EL (cell line): Measurements from ENCODE around the gene CSF2.

Experiments
- DNase-seq: peaks from one replicate; pipeline ENCODE4 v3.0.0-alpha.2; 2016

Gene CSF2

DNA sequence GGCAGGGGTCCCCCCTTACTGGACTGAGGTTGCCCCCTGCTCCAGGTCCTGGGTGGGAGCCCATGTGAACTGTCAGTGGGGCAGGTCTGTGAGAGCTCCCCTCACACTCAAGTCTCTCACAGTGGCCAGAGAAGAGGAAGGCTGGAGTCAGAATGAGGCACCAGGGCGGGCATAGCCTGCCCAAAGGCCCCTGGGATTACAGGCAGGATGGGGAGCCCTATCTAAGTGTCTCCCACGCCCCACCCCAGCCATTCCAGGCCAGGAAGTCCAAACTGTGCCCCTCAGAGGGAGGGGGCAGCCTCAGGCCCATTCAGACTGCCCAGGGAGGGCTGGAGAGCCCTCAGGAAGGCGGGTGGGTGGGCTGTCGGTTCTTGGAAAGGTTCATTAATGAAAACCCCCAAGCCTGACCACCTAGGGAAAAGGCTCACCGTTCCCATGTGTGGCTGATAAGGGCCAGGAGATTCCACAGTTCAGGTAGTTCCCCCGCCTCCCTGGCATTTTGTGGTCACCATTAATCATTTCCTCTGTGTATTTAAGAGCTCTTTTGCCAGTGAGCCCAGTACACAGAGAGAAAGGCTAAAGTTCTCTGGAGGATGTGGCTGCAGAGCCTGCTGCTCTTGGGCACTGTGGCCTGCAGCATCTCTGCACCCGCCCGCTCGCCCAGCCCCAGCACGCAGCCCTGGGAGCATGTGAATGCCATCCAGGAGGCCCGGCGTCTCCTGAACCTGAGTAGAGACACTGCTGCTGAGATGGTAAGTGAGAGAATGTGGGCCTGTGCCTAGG is at the start of gene CSF2:
TSS of gene CSF2 (plus strand) at position 559 of the 783 bp plus-strand sequence. CDS start at position 594, 35 bp downstream.
- peak; percentile 66 for DNase-seq

DNA sequence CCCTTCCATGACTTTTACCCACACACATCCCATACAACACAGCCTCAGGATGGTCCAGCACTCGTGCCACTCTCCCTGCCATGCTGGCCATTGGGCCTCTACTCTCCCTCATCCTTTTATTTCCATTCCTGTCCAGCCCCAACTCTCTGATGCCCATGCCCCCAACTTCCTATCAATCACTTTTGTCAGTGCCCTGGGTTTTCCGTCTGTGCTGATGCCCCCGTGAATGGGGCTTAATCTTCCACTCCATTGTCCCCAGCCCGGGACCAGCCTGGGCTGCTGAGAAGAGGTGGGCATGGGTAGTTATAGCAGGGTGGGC is 49.5 kb upstream of the CSF2 start:
- DNase-seq, result no peak

DNA sequence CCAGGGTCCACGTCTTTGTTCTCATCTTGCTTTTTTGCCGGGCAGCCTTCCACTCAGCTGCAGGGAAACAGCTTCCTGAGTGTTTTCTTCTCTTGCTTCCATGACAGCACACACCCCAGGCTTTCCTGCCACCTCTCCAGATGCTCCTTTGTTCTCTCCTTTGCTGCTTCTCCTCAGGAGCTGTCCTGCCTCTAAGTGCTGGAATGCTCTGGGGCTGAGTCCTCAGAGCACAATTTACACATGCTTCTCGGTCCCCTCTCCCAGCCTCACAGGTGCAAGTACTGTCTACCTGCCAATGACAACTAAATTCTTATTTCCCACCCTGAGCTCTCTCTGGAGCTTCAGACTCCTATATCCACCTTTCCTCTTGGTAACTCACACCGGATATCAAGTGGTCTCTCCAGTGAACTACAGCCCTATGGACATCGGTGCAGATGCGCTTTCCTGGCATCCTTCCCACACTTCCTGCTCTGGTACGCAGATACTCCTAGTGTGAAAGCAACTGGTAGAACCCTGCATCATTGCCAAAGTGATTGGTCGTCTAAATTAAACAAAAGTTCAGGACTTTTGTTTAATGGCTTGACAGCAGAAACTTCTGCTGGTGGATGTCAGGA is 48.7 kb upstream of the CSF2 start:
- no peak for DNase-seq

DNA sequence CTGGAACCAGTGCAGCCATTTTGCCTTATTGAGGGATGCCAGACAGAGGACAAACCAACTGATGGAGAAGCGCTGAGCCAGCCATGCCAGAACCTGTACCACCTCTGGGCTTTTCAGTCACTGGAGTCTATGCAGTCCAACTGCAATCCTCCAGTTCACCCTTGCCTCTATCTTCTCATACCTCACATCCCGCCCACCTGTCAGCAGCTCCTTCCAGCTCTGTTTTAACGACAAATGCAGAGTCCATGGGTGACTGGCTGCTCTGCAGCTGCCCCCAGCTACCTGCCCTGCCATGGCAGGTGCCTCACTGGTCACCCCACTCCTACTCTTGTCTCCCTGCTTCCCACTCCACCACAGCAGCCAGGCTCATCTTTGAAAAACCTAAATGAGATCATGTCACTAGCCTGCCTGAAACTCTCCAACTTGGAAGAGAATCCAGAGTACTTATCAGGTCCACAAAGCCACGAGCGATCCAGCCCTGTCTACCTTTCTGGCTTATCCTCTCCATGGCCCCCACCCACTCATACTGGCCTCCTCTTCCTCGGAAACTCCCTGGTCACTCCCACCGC is 48.1 kb upstream of the CSF2 start:
- DNase-seq, result no peak

DNA sequence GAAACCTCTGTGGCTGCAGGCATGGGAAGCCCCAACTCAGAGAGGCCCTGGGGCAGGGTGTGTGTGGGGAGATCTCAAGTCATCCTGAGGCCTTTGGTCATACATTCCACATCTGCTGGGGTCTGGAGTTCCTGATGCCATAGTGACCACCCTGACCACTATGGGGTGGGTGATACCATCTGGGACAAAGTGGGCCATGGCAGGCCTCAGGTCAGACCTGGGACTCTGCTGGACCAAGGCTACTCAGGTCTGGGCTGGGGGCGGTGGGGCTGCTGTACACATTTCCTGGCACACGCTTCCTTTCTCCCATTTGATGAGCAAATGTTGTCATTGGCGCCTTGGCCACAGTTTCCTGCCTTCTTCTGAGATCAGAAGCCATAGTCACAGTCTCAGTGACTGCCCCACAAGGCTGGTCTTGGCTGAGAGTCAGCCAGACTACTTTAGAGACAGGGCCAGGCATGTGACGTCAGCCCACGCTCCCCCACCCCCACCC is 47.0 kb upstream of the CSF2 start:
- no peak for DNase-seq

DNA sequence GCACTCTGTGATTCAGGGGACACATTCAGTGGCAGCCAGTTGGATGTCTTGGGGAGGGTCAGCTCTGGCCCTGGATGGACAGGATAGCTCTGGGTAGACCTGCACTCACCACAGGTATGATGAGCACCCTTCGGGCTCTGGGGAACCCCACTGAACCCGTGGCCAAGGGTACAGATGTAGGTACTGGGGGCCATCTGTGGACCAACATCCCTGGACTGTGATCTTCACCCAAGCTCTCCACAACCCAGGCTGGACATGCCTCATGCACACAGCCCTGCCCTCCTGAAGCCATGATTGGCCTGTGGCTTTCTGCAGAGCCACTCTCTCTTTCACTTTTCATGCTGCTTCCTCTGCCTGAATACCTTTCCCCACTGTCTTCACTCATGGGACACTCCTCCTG is 46.6 kb upstream of the CSF2 start:
- DNase-seq, result no peak

DNA sequence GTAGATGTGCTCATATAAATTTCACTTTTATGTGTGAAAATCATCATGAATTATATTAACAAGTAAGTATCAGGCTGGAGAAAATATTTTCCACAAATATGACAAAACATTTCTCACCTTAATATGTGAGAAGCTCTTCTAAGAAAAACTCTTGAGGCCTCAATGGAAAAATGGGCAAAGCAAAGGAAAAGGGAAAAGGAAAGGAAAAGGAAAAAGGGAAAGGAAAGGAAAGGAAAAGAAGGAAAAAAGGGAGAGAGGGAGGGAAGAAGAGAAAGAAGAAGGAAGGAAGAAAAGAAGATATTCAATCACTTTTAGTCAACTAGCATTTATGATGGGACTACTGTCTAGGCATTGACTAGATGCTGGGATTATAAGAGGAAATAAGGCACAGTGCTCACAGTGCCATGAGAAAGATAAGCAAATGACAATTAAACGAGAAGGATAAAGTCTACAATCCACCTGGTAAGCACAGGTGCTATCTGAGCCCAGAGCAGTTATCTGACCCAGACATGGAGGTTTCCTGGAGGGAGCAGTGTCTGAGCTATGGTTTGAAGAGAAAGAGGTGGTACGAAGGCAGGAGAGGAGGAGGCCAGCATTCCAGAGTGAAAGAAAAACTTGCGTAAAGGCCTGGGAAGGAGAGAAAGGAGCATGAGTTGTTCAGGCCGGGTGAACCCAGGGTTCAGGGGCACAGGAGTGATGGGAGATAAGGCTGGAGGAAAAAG is 43.8 kb upstream of the CSF2 start:
- no peak for DNase-seq

DNA sequence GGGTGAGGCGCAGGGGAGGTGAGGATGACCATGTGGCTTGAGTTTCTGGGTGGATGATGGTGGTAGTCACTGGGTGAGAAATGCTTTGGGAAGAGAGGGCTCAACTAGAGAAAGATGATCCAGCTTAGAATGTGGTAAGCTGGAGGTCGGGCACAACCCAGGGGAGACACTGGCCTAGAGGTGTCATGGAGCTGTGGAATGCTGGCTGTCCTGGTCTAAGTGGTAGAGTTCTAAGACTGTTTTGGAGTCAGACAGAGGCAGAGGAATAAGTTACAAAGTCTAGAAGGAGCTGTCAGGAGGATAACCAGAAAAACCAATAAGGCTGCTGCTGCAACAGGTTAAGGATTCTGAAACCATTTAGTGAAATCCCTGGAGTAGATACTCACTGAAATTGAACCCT is 43.0 kb upstream of the CSF2 start:
- no peak for DNase-seq

DNA sequence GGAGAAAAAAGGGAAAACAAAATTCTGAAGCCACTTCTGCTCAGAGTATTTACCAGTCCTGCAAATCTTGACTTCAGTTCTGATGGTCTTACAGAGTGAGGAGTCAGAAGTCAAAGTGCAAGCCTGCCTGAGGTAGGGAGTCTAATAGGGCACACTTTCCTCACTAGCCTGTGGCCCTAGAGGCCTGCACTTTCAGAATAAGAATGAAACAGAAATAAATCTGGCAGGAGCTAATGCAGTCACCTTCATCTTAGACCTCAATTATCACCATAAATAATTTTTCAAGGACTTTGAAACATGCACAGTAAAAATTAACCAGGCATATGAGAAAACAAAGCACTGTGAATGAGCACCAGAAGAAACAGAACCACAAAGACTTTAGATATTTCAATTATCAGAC is 41.4 kb upstream of the CSF2 start:
- DNase-seq, result no peak

DNA sequence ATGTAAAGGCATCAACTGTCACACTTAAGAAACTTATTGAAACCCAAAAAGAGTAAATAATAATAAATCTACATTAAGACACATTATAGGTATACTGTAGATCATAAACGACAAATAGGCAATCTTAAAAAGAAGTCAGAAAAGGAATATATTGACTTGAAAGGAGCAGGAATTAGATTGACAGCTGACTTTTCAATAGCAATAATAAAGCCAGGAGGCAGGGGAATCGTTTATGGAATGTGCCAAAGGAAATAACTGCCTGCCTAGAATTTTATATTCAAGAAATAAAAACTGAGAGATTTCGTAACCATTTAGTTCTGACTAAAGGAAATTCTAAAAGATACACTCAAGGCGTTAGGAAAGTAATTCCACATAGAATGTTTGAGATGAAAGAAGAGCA is 40.5 kb upstream of the CSF2 start:
- DNase-seq, result no peak

DNA sequence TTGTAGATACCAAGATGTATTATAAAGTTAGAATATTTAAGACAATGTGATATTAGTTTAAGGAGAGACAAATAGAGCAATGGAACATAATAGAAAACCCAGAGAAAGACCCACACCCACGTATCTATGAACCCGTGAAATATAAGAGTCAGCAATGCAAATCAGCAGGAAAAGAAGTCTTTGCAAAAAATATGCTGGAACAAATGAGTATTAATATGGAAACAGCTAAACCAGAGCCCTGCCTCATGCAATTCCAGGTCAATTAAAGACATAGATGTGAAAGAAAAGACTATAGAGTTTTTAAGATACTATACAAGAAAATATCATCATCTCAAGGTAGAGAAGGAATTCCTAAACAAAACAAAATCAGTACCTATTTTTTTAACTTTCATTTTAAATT is 36.2 kb upstream of the CSF2 start:
- DNase-seq, result no peak

DNA sequence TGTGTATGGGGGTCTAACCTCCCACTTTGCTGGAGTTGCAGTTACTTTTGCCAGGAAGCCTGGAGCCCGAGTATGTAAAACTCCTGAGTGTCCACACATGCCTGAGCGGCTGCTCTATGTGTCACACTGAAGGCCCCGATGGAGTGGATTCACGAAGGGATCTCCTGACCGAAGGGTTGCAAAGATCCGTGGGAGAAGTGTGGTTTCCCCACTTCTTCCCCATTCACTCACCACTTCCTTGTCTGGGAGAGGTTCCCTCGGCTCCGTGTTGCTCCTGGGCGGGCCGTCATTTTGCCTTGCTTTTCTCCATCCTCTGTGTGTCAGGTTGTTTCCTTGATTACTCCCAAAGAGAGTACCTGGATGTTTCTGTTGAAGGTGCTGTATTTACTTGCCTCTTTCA is 29.4 kb upstream of the CSF2 start:
- DNase-seq, result no peak

DNA sequence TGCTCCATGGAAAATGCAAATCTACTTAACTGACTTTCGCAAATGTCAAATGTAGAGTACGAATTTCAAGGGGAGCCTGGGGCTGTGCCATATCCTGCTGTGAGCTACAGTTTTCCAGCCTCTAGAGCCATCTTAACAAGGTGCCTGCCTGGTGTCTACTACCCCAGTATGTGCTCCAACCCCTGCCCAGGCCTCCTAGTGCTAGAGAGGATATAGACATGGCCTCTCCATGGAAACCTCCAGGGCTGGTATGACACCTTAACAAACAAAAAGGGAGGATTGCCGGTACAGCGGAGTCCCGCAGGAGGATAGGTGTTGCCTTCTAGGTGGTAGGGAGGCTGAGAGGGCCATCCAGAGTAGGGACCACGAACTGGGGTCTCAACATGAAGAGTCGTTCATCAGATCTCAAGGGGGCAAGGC is 26.7 kb upstream of the CSF2 start:
- DNase-seq, result no peak

DNA sequence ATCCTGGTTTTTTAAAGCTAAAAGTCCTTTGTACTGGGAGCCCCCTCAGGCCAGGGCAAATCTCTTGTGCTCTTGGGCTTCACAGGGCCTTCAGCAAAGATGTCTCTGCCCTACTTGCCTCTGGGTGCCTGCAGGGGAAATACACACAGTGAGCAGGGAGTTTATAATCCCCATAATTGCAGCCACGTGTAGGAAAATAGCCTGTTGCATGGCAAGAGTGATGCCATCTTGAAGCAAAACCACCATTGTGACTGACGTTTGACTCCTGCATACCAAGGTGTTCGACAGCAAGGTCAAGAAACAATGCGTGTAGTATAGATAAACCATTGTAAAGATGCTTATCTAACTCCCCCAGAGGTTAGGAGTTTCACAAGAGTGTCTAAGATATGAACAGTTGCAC is 24.5 kb upstream of the CSF2 start:
- no peak for DNase-seq

DNA sequence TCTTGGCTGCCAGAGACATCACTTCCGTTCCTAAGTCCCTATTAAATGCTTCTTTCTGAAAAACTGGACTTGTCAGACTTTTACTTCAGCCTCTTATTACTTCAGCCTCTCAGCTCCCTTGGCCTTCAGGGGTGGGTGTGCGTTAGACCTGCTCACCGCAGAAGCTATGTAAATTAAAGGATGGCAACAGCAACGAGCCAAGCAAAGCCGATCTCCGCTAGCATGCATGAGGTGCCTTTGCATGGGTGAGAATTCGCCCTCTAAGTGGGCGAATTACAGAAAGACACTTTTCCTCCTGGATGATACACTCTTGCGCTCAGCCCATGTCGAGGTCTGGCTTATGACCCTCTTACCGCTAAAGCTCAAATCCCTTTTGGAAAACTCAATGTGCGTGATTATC is 24.0 kb upstream of the CSF2 start:
- DNase-seq, result no peak

DNA sequence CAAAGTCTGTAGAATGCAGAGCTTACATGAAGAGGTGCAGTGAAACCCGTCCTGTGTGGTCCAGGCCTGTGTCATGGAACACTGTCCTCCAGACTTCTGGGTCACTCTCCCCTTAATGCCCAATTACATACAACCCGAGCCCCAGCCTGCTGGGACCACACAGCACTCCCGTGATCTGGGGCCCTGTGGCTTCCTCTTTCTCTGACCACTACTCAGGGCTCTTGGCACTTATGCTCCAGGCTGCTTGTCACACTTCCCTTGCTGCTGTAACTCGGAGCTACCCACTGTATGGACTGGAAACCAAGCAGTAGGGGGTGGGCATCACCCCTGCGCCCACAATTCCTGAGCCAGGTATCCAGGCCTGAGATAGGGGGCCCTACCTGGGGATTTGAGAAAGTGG is 23.5 kb upstream of the CSF2 start:
- DNase-seq, result no peak

DNA sequence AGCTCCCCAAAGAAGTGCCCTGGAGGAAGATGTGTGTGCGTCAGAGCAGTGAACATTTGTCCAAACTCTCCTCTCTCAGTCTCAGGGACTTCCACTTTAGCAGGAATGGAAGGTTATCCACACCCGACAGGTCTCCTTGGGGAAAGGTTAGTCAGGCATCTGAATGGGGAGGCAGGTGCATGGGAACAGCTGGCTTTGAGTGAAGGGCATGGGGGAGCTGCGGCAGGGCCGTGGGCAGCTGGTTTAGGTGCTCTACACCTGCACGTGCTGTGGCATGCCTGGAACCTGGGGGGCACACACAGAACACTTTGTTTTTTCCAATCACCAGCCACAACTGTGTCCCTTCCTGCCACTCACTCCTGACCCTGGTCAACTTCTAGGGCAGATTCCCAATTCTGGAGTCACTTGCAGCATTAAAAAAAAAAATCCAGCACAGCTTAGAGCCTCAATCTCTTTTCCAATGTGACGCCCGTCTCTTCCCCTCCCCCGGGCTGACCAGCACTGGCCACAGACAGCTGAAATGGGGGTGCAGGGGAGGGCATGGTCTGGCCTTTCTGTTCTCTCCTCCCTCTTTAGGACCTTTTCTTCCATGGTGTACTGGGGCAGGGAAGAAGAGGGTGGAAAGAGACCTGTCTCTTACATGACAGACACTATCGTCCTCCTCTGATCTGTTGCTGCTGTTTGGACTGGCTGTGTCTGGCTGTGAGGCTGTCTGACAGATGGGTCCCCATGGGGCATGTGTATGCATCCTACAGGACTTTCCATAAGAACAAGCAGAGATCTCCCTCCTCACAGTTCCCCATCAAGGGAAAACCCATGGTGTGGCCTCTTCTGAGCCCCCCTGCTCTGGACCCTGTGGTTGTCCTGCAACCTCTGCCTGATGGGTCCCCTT is 22.7 kb upstream of the CSF2 start:
- DNase-seq, result no peak

DNA sequence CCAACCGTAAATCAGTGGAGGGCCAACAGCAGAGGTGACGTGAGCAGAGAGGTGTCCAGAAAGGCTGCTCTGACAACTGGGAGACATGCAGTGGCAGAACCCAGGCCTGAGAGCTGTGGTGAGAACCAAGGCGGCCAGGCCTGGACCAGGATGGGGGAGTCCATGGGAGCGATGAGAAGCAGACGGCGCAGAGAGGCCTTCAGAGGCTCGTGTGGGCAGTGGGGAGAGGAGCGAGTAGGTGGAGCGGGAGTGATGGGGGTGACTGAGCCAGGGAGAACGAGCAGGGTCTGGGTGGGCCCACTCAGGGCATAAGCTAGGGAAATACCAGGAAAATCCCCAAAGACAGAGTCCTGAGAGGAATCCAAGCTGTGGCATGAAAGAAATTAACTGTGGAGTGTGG is 21.1 kb upstream of the CSF2 start:
- no peak for DNase-seq

DNA sequence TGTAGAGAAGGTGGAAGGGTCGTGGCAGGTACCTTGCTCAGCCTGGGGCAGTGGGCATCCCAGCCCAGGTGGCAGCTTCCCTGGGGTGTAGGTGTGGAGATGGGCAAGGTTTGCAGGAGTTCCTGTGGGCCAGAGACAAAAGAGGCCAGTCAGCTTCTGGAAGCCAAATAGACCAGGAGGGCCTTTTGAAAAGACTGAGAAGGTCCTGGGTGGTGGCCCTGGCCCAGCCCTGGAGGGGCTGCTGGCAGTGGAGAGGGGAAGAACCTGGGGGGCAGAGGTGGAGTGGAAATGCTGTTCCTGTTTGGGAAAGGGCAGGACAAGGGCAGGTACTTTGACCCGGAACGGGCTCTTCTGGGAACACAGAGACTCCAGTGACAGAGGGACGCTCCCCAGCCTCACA is 20.1 kb upstream of the CSF2 start:
- no peak for DNase-seq

DNA sequence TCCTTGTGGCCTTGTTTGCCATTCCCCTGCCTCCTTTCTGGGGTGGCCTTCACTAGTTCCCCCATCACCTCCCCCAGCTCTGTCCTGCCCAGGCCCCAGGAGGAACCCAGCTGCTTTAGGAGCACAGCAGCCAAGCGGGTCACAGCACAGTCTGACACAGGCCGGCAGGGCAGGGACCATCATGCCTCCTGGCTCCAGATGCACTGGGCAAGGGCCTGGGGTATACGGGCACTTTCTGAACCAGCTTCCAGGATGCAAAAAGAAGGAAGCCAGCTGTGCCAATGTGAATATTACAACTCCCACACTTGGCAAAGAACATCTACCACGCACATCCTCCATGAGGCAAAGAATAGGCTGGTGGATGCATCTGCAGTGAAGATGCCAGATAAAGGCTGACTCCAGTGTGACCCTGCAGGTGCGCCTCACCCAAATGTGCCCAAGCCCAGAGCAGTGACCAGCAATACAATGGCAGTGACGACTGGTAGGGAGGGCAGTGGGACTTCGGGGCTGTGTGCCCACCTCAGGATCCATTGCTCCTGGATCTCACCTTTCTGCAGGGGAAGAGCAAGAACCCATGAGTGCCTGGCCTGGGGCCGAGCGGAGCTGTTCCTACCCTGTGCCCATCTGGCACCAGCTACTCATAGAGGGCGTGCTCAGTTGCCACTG is 19.4 kb upstream of the CSF2 start:
- DNase-seq, result no peak

DNA sequence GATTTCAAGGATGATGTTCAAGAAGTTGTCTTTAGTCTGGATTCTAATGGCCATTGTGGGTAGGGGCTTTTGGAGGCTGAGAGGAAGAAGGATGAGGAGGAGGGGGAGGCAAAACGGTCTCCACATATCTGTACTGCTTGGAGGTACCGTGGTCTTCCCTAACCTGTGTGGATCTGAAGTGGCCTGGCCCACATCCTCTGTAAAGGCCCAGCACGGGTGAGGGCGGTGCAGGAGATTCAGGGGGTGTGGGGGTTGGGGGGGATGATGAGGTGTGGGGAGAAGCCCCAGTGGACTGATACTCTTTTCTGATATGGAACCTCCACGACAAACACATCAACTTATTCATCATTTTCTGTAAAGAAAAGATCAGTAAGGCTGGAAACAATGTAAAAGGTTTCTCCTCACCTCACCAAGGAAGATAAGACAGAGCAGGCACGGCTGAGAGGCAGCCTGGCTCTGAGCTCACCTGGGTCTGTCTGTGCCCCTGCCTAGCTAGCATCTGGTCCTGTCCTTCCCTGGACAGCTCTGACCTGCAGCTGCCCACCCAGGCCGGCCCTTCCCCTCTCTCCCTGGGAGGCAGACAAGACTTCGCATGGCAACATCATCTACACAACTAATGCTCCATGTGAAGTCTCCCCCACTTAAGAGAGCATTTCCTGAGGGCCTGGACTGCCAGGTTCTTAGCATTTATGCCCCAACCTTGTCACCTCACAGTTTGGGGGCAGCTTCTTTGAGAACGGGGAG is 18.7 kb upstream of the CSF2 start:
- DNase-seq, result no peak

DNA sequence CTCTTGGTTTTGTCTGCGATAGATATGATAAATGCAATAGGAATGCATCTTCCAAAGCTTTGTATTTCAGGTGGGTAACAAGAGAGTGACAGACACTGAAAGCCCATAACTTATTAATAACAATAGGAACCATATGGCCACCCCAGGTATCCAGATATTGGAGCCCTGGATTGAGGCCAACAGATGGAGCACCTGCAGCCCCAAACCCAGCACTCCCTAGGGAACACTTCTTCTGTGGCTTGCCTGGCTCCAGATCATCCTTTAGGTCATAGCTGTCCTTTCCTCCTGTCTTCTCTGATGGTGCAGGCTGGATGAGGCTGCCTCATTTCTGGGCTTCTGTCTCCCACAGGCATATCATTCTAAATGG is 18.2 kb upstream of the CSF2 start:
- DNase-seq, result no peak
